ENCODE results near the gene IFIH1.

Gene IFIH1

GRCh38 chr2:162267496-162267895, 51.0 kb downstream of the IFIH1 start:
- no peak for TF ChIP-seq CTCF (IDR thresholded peaks at IDR 0.05)

GRCh38 chr2:162266460-162266760, 52.1 kb downstream of the IFIH1 start:
- no peak for TF ChIP-seq CTCF (IDR thresholded peaks at IDR 0.05)

- no peak for TF ChIP-seq CTCF (IDR thresholded peaks at IDR 0.05)
These were observed 52.6 kb downstream of the IFIH1 start for GRCh38 chr2:162265666-162266459.

- TF ChIP-seq CTCF (IDR thresholded peaks at IDR 0.05): no peak
These were observed 57.2 kb downstream of the IFIH1 start for GRCh38 chr2:162261032-162261945.

GRCh38 chr2:162258686-162259085, 59.8 kb downstream of the IFIH1 start:
- TF ChIP-seq CTCF (IDR thresholded peaks at IDR 0.05): no peak

- no peak for TF ChIP-seq CTCF (IDR thresholded peaks at IDR 0.05)
These were observed 60.3 kb downstream of the IFIH1 start for GRCh38 chr2:162258169-162258568.

GRCh38 chr2:162257425-162257824, 61.1 kb downstream of the IFIH1 start:
- TF ChIP-seq CTCF (IDR thresholded peaks at IDR 0.05): no peak

Data from LNCAP (cell line).